ENCODE measurements around the gene FAM13A.

FAM13A gene

GRCh38 chr4:88830598-88830997 lies 226.4 kb downstream of the FAM13A start:
- no peak for DNase-seq

- no peak for DNase-seq
These were observed 228.0 kb downstream of the FAM13A start for GRCh38 chr4:88828842-88829571.

GRCh38 chr4:88827442-88827841 lies 229.5 kb downstream of the FAM13A start:
- no peak for DNase-seq

- DNase-seq, result no peak
These were observed 230.2 kb downstream of the FAM13A start for GRCh38 chr4:88826771-88827170.

GRCh38 chr4:88825931-88826330 lies 231.1 kb downstream of the FAM13A start:
- no peak for DNase-seq

- DNase-seq, result peak; percentile 72
These were observed 233.7 kb downstream of the FAM13A start for GRCh38 chr4:88823058-88823919.

GRCh38 chr4:88822034-88822789 lies 234.8 kb downstream of the FAM13A start:
- no peak for DNase-seq

GRCh38 chr4:88821522-88821921 lies 235.5 kb downstream of the FAM13A start:
- no peak for DNase-seq

GRCh38 chr4:88820698-88821415 lies 236.1 kb downstream of the FAM13A start:
- DNase-seq, result peak; percentile 56

- DNase-seq, result peak; percentile 18
These were observed 236.9 kb downstream of the FAM13A start for GRCh38 chr4:88819818-88820697.

GRCh38 chr4:88818631-88819470 lies 238.1 kb downstream of the FAM13A start:
- peak; percentile 56 for DNase-seq

GRCh38 chr4:88817740-88818139 lies 239.2 kb downstream of the FAM13A start:
- DNase-seq, result no peak

GRCh38 chr4:88816360-88816759 lies 240.6 kb downstream of the FAM13A start:
- DNase-seq, result no peak

- DNase-seq, result no peak
These were observed 242.9 kb downstream of the FAM13A start for GRCh38 chr4:88814043-88814617.

GRCh38 chr4:88813013-88813412 lies 244.0 kb downstream of the FAM13A start:
- no peak for DNase-seq

- DNase-seq, result no peak
These were observed 244.6 kb downstream of the FAM13A start for GRCh38 chr4:88812420-88812819.

- DNase-seq, result no peak
These were observed 245.1 kb downstream of the FAM13A start for GRCh38 chr4:88811904-88812303.

- no peak for DNase-seq
These were observed 246.7 kb downstream of the FAM13A start for GRCh38 chr4:88810325-88810724.

GRCh38 chr4:88809576-88810219 lies 247.3 kb downstream of the FAM13A start:
- no peak for DNase-seq

- no peak for DNase-seq
These were observed 247.9 kb downstream of the FAM13A start for GRCh38 chr4:88809101-88809500.
